ENCODE data around the gene CRB1.

Gene CRB1

GRCh38 chr1:197465528-197466327 lies 197.7 kb downstream of the CRB1 start:
- no peak overlapping the region for H3K4me3 ChIP-seq (ENCODE audit: low read depth, low read length)
- in situ Hi-C loops (cut with HindIII; ENCODE audit: low sequenced_read_pairs), result no loop called here
- no peak for DNase-seq (ENCODE audit: low read depth)
- TF ChIP-seq CTCF (IDR thresholded peaks at IDR 0.05; ENCODE audit: low read depth, low read length, missing control alignments), result no peak

- no peak for DNase-seq (ENCODE audit: low read depth)
- no peak overlapping the region for H3K4me3 ChIP-seq (ENCODE audit: low read depth, low read length)
- in situ Hi-C loops (cut with HindIII; ENCODE audit: low sequenced_read_pairs), result no loop called here
- no peak for TF ChIP-seq CTCF (IDR thresholded peaks at IDR 0.05; ENCODE audit: low read depth, low read length, missing control alignments)
These were observed 198.8 kb downstream of the CRB1 start for GRCh38 chr1:197466813-197467212.

- H3K4me3 ChIP-seq (ENCODE audit: low read depth, low read length), result no peak overlapping the region
- TF ChIP-seq CTCF (IDR thresholded peaks at IDR 0.05; ENCODE audit: low read depth, low read length, missing control alignments), result no peak
- in situ Hi-C loops (cut with HindIII; ENCODE audit: low sequenced_read_pairs), result no loop called here
- peak; percentile 48 for DNase-seq (ENCODE audit: low read depth)
These were observed 199.8 kb downstream of the CRB1 start for GRCh38 chr1:197467881-197468280.

- TF ChIP-seq CTCF (IDR thresholded peaks at IDR 0.05; ENCODE audit: low read depth, low read length, missing control alignments), result no peak
- no peak overlapping the region for H3K4me3 ChIP-seq (ENCODE audit: low read depth, low read length)
- in situ Hi-C loops (cut with HindIII; ENCODE audit: low sequenced_read_pairs), result no loop called here
- DNase-seq (ENCODE audit: low read depth), result no peak
These were observed 200.6 kb downstream of the CRB1 start for GRCh38 chr1:197468543-197469175.

GRCh38 chr1:197469620-197470210 lies 201.7 kb downstream of the CRB1 start:
- no peak overlapping the region for H3K4me3 ChIP-seq (ENCODE audit: low read depth, low read length)
- in situ Hi-C loops (cut with HindIII; ENCODE audit: low sequenced_read_pairs), result no loop called here
- no peak for DNase-seq (ENCODE audit: low read depth)
- no peak for TF ChIP-seq CTCF (IDR thresholded peaks at IDR 0.05; ENCODE audit: low read depth, low read length, missing control alignments)

GRCh38 chr1:197470330-197470729 lies 202.3 kb downstream of the CRB1 start:
- H3K4me3 ChIP-seq (ENCODE audit: low read depth, low read length), result no peak overlapping the region
- TF ChIP-seq CTCF (IDR thresholded peaks at IDR 0.05; ENCODE audit: low read depth, low read length, missing control alignments), result no peak
- in situ Hi-C loops (cut with HindIII; ENCODE audit: low sequenced_read_pairs), result no loop called here

More at GRCh38 chr1:197470330-197470729, 202.3 kb downstream of the CRB1 start:
- DNase-seq (ENCODE audit: low read depth), result no peak

Data from astrocyte of the cerebellum (primary cell).